Ishikawa (cell line): ENCODE measurements around the gene RXRA.

Experiments used
- NFIC ChIP-seq: IDR thresholded peaks from 2 replicates; pipeline ENCODE4 v1.6.1; 2012
- RAD21 ChIP-seq: IDR thresholded peaks from 2 replicates; pipeline ENCODE4 v1.6.1; 2012; ENCODE audit warnings: low read depth
- TCF12 ChIP-seq: IDR thresholded peaks from 2 replicates; pipeline ENCODE4 v1.6.1; 2012; ENCODE audit warnings: low read depth

GRCh38 chr9:134404376-134405358, 78.4 kb downstream of the RXRA start:
- TF ChIP-seq NFIC: no peak
- no peak for TF ChIP-seq RAD21
- no peak for TF ChIP-seq TCF12
